Astrocyte (in vitro differentiated cells and primary cell): ENCODE results near the gene SLCO4A1. TPM values are rescaled to one million over a fixed set of nuclear protein-coding genes. Genes with fewer than 3 reads are reported as not detected.

Experiments
- DNase-seq: peaks from one replicate; pipeline ENCODE4 v3.0.0-alpha.2; 2010; ENCODE audit warnings: low read depth
- FAIRE-seq: peaks from 2 replicates; lab custom pipeline; 2011; peaks lifted over from hg19 to GRCh38; lab: Jason Lieb, UNC
- H2AFZ ChIP-seq: 2 replicates; pipeline ENCODE4 v1.6.0; 2012; ENCODE audit warnings: low read depth, low read length, inconsistent platforms
- H3K27ac ChIP-seq: 2 replicates; pipeline ENCODE4 v1.5.1; 2011; ENCODE audit warnings: low read depth, low read length, inconsistent platforms
- H3K27me3 ChIP-seq: 2 replicates; pipeline ENCODE4 v1.6.0; 2011; ENCODE audit warnings: low read length, inconsistent platforms; ENCODE audit not compliant: insufficient read depth
- H3K36me3 ChIP-seq: 2 replicates; pipeline ENCODE4 v1.5.1; 2011; ENCODE audit warnings: low read length, inconsistent platforms; ENCODE audit not compliant: insufficient read depth
- H3K4me1 ChIP-seq: 2 replicates; pipeline ENCODE4 v1.5.1; 2011; ENCODE audit warnings: low read length, inconsistent platforms; ENCODE audit not compliant: insufficient read depth
- H3K4me2 ChIP-seq: 2 replicates; pipeline ENCODE4 v1.6.0; 2012; ENCODE audit warnings: low read length, inconsistent platforms
- H3K4me3 ChIP-seq: 2 replicates; pipeline ENCODE4 v1.5.1; 2011; ENCODE audit warnings: low read depth, mild to moderate bottlenecking, low read length, inconsistent platforms; ENCODE audit not compliant: insufficient read depth
- H3K79me2 ChIP-seq: 2 replicates; pipeline ENCODE4 v1.6.0; 2012; ENCODE audit warnings: mild to moderate bottlenecking, low read length, inconsistent platforms; ENCODE audit not compliant: insufficient read depth
- H3K9ac ChIP-seq: 2 replicates; pipeline ENCODE4 v1.6.0; 2012; ENCODE audit warnings: mild to moderate bottlenecking, low read length, inconsistent platforms
- H3K9me3 ChIP-seq: 2 replicates; pipeline ENCODE4 v1.5.1; 2012; ENCODE audit warnings: low read depth, mild to moderate bottlenecking, low read length, inconsistent platforms; ENCODE audit not compliant: insufficient read depth
- H4K20me1 ChIP-seq: 2 replicates; pipeline ENCODE4 v1.6.0; 2012; ENCODE audit warnings: low read length, inconsistent platforms; ENCODE audit not compliant: insufficient read depth
- H3K27ac Mint-ChIP-seq: one replicate; pipeline ENCODE4 v1.8.0; 2021; ENCODE audit warnings: mild to moderate bottlenecking, mixed read lengths; ENCODE audit not compliant: unreplicated experiment
- H3K27me3 Mint-ChIP-seq: one replicate; pipeline ENCODE4 v1.8.0; 2021; ENCODE audit warnings: low read depth, mixed read lengths; ENCODE audit not compliant: unreplicated experiment
- H3K36me3 Mint-ChIP-seq: one replicate; pipeline ENCODE4 v1.8.0; 2021; ENCODE audit warnings: low read depth, mixed read lengths; ENCODE audit not compliant: unreplicated experiment
- H3K4me1 Mint-ChIP-seq: one replicate; pipeline ENCODE4 v1.8.0; 2021; ENCODE audit warnings: low read depth, mixed read lengths; ENCODE audit not compliant: unreplicated experiment
- H3K4me3 Mint-ChIP-seq: one replicate; pipeline ENCODE4 v1.8.0; 2021; ENCODE audit warnings: mild to moderate bottlenecking, moderate library complexity, mixed read lengths; ENCODE audit not compliant: unreplicated experiment
- H3K9me3 Mint-ChIP-seq: one replicate; pipeline ENCODE4 v1.8.0; 2021; ENCODE audit warnings: mild to moderate bottlenecking, mixed read lengths; ENCODE audit not compliant: unreplicated experiment
- EZH2 ChIP-seq: IDR thresholded peaks from 2 replicates; pipeline ENCODE4 v1.6.1; 2012; ENCODE audit warnings: mild to moderate bottlenecking, low read length, inconsistent platforms; ENCODE audit not compliant: insufficient read depth
- total RNA-seq: library from RNA; stranded (reverse); gene quantifications from 2 replicates; pipeline ENCODE4 v1.2.1, GENCODE V29; 2021
- TF ChIP-seq, protein P1 (sequence below): IDR thresholded peaks from 2 replicates; pipeline ENCODE4 v1.5.1; 2011; ENCODE audit warnings: low read depth, mild to moderate bottlenecking, inconsistent platforms, low read length, moderate library complexity; ENCODE audit not compliant: insufficient read depth

The SLCO4A1 gene
- total RNA-seq, 1 donor from 2014 or later: 0.43 TPM

DNA sequence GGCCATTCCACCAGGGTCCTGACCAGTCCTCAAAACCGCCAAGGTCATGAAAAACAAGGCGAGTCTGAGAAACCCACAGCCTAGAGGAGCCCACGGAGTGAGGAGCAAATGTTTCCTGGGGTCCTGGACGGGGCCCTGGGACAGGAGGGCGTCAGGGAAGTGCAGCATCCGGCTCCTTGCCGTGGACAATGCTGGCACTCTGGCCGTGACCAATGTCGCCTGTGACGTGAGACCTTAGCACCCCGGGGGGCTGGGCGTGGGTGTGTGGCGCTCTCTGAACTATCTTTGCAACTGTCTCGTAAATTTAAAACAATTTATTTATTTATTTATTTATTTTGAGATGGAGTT, 34.1 kb upstream of the SLCO4A1 start:
- Mint-ChIP-seq H3K4me1 (no peaks in the 10 kb centered on the region), H3K27ac (no peak overlapping the region), H3K9me3 (peaks cover 4% of the 10 kb centered on the region), H3K36me3 (no peaks in the 10 kb centered on the region), H3K27me3 (peaks cover 43% of the 10 kb centered on the region), H3K4me3 (no peak overlapping the region)
- Histone ChIP-seq H3K4me3 (no peak overlapping the region), H4K20me1 (no peaks in the 10 kb centered on the region), H3K36me3 (no peaks in the 10 kb centered on the region), H3K4me1 (peaks cover 7% of the 10 kb centered on the region), H3K4me2 (no peak overlapping the region), H3K27ac (no peak overlapping the region), H2AFZ (no peak overlapping the region), H3K9ac (no peak overlapping the region), H3K79me2 (no peaks in the 10 kb centered on the region), H3K9me3 (peaks cover 7% of the 10 kb centered on the region), H3K27me3 (no peaks in the 10 kb centered on the region)
- TF ChIP-seq, protein P1, sequence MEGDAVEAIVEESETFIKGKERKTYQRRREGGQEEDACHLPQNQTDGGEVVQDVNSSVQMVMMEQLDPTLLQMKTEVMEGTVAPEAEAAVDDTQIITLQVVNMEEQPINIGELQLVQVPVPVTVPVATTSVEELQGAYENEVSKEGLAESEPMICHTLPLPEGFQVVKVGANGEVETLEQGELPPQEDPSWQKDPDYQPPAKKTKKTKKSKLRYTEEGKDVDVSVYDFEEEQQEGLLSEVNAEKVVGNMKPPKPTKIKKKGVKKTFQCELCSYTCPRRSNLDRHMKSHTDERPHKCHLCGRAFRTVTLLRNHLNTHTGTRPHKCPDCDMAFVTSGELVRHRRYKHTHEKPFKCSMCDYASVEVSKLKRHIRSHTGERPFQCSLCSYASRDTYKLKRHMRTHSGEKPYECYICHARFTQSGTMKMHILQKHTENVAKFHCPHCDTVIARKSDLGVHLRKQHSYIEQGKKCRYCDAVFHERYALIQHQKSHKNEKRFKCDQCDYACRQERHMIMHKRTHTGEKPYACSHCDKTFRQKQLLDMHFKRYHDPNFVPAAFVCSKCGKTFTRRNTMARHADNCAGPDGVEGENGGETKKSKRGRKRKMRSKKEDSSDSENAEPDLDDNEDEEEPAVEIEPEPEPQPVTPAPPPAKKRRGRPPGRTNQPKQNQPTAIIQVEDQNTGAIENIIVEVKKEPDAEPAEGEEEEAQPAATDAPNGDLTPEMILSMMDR: no peak
- TF ChIP-seq EZH2: no peak
- DNase-seq: no peak
- no peak for FAIRE-seq

DNA sequence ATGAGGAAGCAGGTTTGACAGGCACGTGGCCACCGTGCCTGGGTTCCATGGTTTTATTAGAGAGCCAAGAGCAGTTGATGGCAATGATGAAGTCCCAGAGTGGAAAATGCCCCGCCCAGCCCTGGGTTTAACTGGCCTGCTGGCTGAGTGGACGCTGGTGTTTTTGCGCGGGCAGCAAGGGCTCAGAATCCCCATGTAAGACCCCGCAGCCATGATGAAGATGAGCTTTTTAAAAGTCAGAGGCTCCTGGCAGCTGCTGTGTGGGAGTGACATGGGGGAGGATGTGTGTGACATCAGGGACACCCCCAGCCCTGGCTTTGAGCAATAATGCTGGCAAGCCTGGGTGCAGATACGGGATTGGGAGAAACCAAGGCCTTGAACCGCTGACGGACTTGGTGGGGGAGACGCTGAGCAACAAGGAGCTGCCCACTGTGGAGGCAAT, 33.0 kb upstream of the SLCO4A1 start:
- Mint-ChIP-seq H3K9me3 (peaks cover 4% of the 10 kb centered on the region), H3K27ac (no peak overlapping the region), H3K36me3 (no peaks in the 10 kb centered on the region), H3K4me3 (peak overlapping the region; percentile 34), H3K4me1 (peaks cover 3% of the 10 kb centered on the region), H3K27me3 (peaks cover 49% of the 10 kb centered on the region)
- FAIRE-seq: no peak
- H4K20me1 ChIP-seq: no peaks in the 10 kb centered on the region
- DNase-seq: no peak
- H3K9me3 ChIP-seq: peaks cover 7% of the 10 kb centered on the region
- H3K4me1 ChIP-seq: no peaks in the 10 kb centered on the region
- H2AFZ ChIP-seq: no peak overlapping the region
- H3K27me3 ChIP-seq: peaks cover 4% of the 10 kb centered on the region
- H3K36me3 ChIP-seq: no peaks in the 10 kb centered on the region
- H3K79me2 ChIP-seq: no peaks in the 10 kb centered on the region
- no peak overlapping the region for H3K4me3 ChIP-seq
- H3K4me2 ChIP-seq: no peak overlapping the region
- H3K27ac ChIP-seq: no peak overlapping the region
- no peak for TF ChIP-seq EZH2
- TF ChIP-seq, protein P1: no peak
- H3K9ac ChIP-seq: no peak overlapping the region

DNA sequence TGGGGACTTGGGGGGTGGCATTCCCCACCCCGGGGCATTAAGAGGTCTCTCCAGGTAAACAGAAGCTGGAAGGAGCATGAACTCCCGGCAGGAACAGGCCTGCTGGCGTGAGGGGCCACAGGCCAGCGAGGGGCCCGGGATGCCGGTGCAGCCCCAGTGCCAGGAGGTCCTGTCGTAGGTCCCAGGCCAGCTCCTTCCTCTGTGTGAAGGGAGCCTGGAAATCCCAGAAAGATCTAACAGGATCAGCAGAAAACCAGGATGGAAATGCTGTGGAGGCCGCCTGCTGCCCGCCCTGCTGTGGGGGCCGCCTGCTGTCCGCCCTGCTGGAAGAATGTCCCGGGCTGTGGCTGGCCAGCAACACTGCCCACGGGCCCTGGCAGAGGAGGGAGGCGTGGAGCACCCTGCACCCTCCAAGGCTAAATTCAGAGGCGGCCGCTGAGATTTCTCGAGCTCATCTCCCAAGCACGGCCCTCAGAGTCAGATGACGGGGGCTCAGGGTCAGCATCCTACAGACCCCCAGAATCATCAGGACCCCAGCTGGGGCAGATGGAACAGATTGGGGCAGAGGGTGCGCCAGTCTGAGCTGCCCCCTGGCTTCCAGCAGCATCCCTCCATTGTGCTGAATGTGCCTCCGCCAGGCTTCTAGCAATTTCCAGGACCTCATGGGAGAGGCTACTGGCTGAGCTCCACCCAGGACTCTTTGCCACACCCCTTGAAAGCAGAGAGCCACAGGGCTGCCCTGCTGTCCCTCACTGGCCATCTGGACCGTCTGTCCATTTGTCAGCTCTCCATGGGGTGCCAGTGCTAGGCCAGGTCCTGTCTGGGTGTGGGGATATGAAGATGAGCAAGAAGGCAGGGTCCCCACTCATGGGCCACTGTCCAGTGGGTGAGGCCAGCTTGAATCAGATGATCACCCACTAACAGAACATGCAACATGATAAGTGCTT, 32.2 kb upstream of the SLCO4A1 start:
- H3K4me3 ChIP-seq: no peak overlapping the region
- TF ChIP-seq, protein P1: no peak
- TF ChIP-seq EZH2: no peak
- H3K79me2 ChIP-seq: no peaks in the 10 kb centered on the region
- no peak overlapping the region for H3K27ac ChIP-seq
- Mint-ChIP-seq H3K27me3 (peaks cover 53% of the 10 kb centered on the region), H3K36me3 (no peaks in the 10 kb centered on the region), H3K4me1 (peaks cover 3% of the 10 kb centered on the region), H3K9me3 (peaks cover 4% of the 10 kb centered on the region), H3K27ac (no peak overlapping the region), H3K4me3 (no peak overlapping the region)
- peaks cover 4% of the 10 kb centered on the region for H3K27me3 ChIP-seq
- FAIRE-seq (no peak), DNase-seq (no peak)
- H2AFZ ChIP-seq: no peak overlapping the region
- H4K20me1 ChIP-seq: no peaks in the 10 kb centered on the region
- H3K4me2 ChIP-seq: no peak overlapping the region
- H3K9ac ChIP-seq: no peak overlapping the region
- no peaks in the 10 kb centered on the region for H3K36me3 ChIP-seq
- no peaks in the 10 kb centered on the region for H3K4me1 ChIP-seq
- H3K9me3 ChIP-seq: peaks cover 7% of the 10 kb centered on the region
